HCT116 (cell line): ENCODE results near the gene C1QTNF12. TPM values are rescaled to one million over a fixed set of nuclear protein-coding genes. Genes with fewer than 3 reads are reported as not detected.

ENCODE experiments used
- ATAC-seq: fragments of 200-7000 bp; cut with Tn5 transposase; 2 replicates; pipeline ENCODE4 v1.9.1; 2020; ENCODE audit warnings: mild to moderate bottlenecking, moderate library complexity
- BruUV-seq: library from RNA; stranded (reverse); fragments of 400-500 nt; replicated peaks from 2 replicates; lab custom pipeline; 2021; lab: Mats Ljungman, UMichigan
- CTCF ChIA-PET: fragments of 300-600 bp; sonication (Branson Sonifier 250); formaldehyde crosslinking; loops from one replicate; lab custom pipeline; 2021; ENCODE audit warnings: antibody characterized with exemption; lab: Charles Lee
- POLR2A ChIA-PET: fragments of 300-600, 350-600 bp; sonication (Branson Sonifier 250); formaldehyde crosslinking; loops from one replicate; lab custom pipeline; 2021; ENCODE audit warnings: antibody characterized with exemption; lab: Charles Lee
- RAD21 ChIA-PET, 2 experiments: fragments of 300-600 bp; sonication (Branson Sonifier 250); formaldehyde crosslinking; loops; one replicate each; lab custom pipeline; 2023; ENCODE audit warnings: low total read pairs in 2 of 2; ENCODE audit not compliant: uncharacterized antibody in 2 of 2, unreplicated experiment in 2 of 2, low non-redundant PET in 1 of 2; lab: Charles Lee
- DNase-seq: peaks from one replicate; pipeline ENCODE4 v3.0.0-alpha.2; 2010; ENCODE audit warnings: low read depth, low spot score
- H2AFZ ChIP-seq: fragments of 200-600 bp; shearing (Covaris generic), sonication (generic); 2 replicates; pipeline ENCODE4 v1.6.1; 2017; ENCODE audit warnings: low read depth, mixed run types, mixed read lengths, antibody characterized with exemption, low read length; ENCODE audit not compliant: poor library complexity, severe bottlenecking
- H3K27ac ChIP-seq: 2 replicates; pipeline ENCODE4 v1.5.1; 2012; ENCODE audit warnings: low read depth, low read length
- H3K27me3 ChIP-seq: fragments of 200-600 bp; sonication (generic); 2 replicates; pipeline ENCODE4 v1.6.1; 2016; ENCODE audit warnings: mixed run types, low read length, mixed read lengths; ENCODE audit not compliant: insufficient read depth
- H3K36me3 ChIP-seq, 2 experiments: fragments of 200-500 bp in 1 of 2; fragments of 200-600 bp in 1 of 2; sonication (Bioruptor generic) in 1 of 2; sonication (generic) in 1 of 2; 2 replicates each; pipeline versions ENCODE4 v1.5.1 to v1.6.1; 2014 to 2016; ENCODE audit warnings: low read length in 2 of 2, inconsistent platforms in 1 of 2, mixed read lengths in 1 of 2, mixed run types in 1 of 2; ENCODE audit not compliant: insufficient read depth in 2 of 2, control insufficient read depth in 1 of 2
- H3K4me1 ChIP-seq, 2 experiments: fragments of 200-600 bp in 1 of 2; sonication (generic) in 1 of 2; 2 replicates each; pipeline versions ENCODE4 v1.5.1 to v1.6.1; 2012 to 2017; ENCODE audit warnings: low read length in 2 of 2, inconsistent platforms in 1 of 2, mild to moderate bottlenecking in 1 of 2, mixed read lengths in 1 of 2, mixed run types in 1 of 2, moderate library complexity in 1 of 2; ENCODE audit not compliant: insufficient read depth in 2 of 2, control insufficient read depth in 1 of 2
- H3K4me2 ChIP-seq: fragments of 200-600 bp; sonication (generic); 2 replicates; pipeline ENCODE4 v1.6.1; 2017; ENCODE audit warnings: mixed run types, low read length, mixed read lengths
- H3K4me3 ChIP-seq, 2 experiments: fragments of 200-600 bp in 1 of 2; sonication (generic) in 1 of 2; replicated peaks in 1 of 2; 2 replicates each; pipeline ENCODE4 v1.5.1; 2011 to 2016; ENCODE audit warnings: low read length in 2 of 2, control low read depth in 1 of 2, low read depth in 1 of 2, mild to moderate bottlenecking in 1 of 2, mixed read lengths in 1 of 2, mixed run types in 1 of 2
- H3K79me2 ChIP-seq: fragments of 200-600 bp; sonication (generic); 2 replicates; pipeline ENCODE4 v1.6.1; 2017; ENCODE audit warnings: mild to moderate bottlenecking, mixed run types, low read length, moderate library complexity, mixed read lengths; ENCODE audit not compliant: insufficient read depth
- H3K9ac ChIP-seq: fragments of 200-600 bp; sonication (generic); 2 replicates; pipeline ENCODE4 v1.6.1; 2016; ENCODE audit warnings: low read length, mixed read lengths
- H3K9me2 ChIP-seq: fragments of 200-600 bp; sonication (generic), shearing (Covaris generic); 2 replicates; pipeline ENCODE4 v1.6.1; 2017; ENCODE audit warnings: mixed run types, mild to moderate bottlenecking, moderate library complexity; ENCODE audit not compliant: insufficient read depth
- H3K9me3 ChIP-seq, 2 experiments: fragments of 200-500 bp in 1 of 2; fragments of 200-600 bp in 1 of 2; sonication (Bioruptor generic) in 1 of 2; sonication (generic) in 1 of 2; 2 replicates each; pipeline ENCODE4 v1.6.1; 2014 to 2017; ENCODE audit warnings: low read length in 2 of 2, mixed read lengths in 2 of 2, inconsistent platforms in 1 of 2, low read depth in 1 of 2, mild to moderate bottlenecking in 1 of 2, mixed run types in 1 of 2, moderate library complexity in 1 of 2; ENCODE audit not compliant: control insufficient read depth in 1 of 2, insufficient read depth in 1 of 2
- H4K20me1 ChIP-seq: fragments of 200-600 bp; sonication (generic), shearing (Covaris generic); 2 replicates; pipeline ENCODE4 v1.6.1; 2017; ENCODE audit warnings: mixed run types, mild to moderate bottlenecking, moderate library complexity; ENCODE audit not compliant: insufficient read depth
- CBX3 ChIP-seq: IDR thresholded peaks from 2 replicates; pipeline ENCODE4 v1.6.1; 2012; ENCODE audit warnings: low read depth
- EGR1 ChIP-seq: IDR thresholded peaks from 2 replicates; pipeline ENCODE4 v1.6.1; 2012; ENCODE audit warnings: low read depth
- ELF1 ChIP-seq: IDR thresholded peaks from 2 replicates; pipeline ENCODE4 v1.6.1; 2012; ENCODE audit warnings: low read depth, borderline replicate concordance
- FOSL1 ChIP-seq: IDR thresholded peaks from 2 replicates; pipeline ENCODE4 v1.6.1; 2012; ENCODE audit warnings: low read depth
- SRF ChIP-seq: IDR thresholded peaks from 2 replicates; pipeline ENCODE4 v1.6.1; 2012; ENCODE audit warnings: low read depth
- ZFX ChIP-seq: fragments of 450-650 bp; IDR thresholded peaks from 2 replicates; pipeline ENCODE4 v1.6.1; 2017
- ZNF274 ChIP-seq: fragments of 200-500 bp; sonication (Bioruptor generic); IDR thresholded peaks from 2 replicates; pipeline ENCODE4 v1.6.1; 2014; ENCODE audit warnings: mild to moderate bottlenecking, low read depth, low read length, inconsistent platforms
- intact Hi-C: fragments of 100-400 bp; cut with micrococcal nuclease; formaldehyde crosslinking; loops from 2 replicates; pipeline ENCODE4 v1.10.0; 2022
- total RNA-seq: library from RNA; stranded (reverse); gene quantifications from one replicate; pipeline ENCODE4 v1.2.1, GENCODE V29; 2021; ENCODE audit not compliant: unreplicated experiment
- TF ChIP-seq, protein P1 (sequence below): IDR thresholded peaks from 2 replicates; pipeline ENCODE4 v1.6.1; 2012
- TF ChIP-seq, protein P2 (sequence below), 3 experiments: fragments of 200-600 bp in 1 of 3; sonication (generic) in 1 of 3; IDR thresholded peaks in 2 of 3; conservative IDR thresholded peaks in 1 of 3; 2 replicates each; pipeline ENCODE4 v1.5.1; 2012 to 2017; ENCODE audit warnings: low read depth in 2 of 3, low read length in 2 of 3, antibody characterized with exemption in 1 of 3, borderline replicate concordance in 1 of 3, control low read depth in 1 of 3, mild to moderate bottlenecking in 1 of 3, mixed read lengths in 1 of 3, mixed run types in 1 of 3, moderate library complexity in 1 of 3; ENCODE audit not compliant: insufficient read depth in 1 of 3
- TF ChIP-seq, protein P3 (sequence below): IDR thresholded peaks from 2 replicates; pipeline ENCODE4 v1.6.1; 2012; ENCODE audit warnings: low read depth

C1QTNF12 gene
- total RNA-seq, 1 experiment from 2014 or later = 6.9 TPM

DNA sequence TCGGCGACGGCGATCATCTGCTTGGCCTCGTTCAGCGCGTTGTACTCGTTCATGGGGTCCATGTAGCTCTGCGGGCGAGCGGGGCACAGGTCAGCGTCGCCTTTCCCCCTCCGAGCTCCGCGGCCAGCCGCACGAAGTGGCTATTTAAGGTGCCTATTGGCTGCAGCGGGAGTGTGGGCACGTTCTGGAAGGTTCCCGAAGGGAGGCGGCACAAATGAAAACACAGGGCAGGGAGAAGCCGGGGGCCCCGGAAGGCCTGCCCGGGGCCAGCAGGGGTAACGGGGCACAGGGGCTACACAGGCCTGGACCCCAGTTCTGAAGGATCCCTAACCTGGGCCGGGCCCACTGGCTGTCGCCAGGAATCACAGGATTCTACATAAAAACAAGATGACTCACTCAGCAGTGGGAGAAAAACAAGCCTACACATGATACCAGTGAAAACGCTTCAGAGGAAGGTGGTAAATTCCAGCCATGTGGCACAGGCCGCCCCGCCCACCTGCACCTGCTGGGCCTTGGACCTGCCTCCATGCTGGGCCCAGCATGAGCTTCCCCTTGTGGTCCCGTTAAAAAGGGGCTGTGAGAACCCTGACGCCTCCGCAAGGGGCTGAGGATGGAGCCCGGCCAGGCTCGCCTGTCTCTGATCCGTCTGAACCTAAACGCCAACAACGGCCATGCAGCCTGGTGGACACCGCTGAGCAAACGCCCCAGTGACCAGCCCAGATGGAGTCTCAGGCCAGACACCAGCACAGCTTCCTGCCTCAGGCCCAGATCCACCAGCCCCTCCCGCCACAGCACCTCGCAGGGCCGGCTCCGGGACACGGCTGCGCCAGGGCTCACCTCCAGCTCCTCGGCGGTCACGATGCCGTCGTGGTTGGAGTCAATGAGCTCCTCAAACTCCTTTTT is 28.6 kb downstream of the C1QTNF12 start (continued):
- TF ChIP-seq ELF1 (no peak), ZNF274 (no peak), SRF (no peak), FOSL1 (no peak), EGR1 (no peak)
- TF ChIP-seq, protein P1, sequence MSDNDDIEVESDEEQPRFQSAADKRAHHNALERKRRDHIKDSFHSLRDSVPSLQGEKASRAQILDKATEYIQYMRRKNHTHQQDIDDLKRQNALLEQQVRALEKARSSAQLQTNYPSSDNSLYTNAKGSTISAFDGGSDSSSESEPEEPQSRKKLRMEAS = no peak
- TF ChIP-seq, protein P2, sequence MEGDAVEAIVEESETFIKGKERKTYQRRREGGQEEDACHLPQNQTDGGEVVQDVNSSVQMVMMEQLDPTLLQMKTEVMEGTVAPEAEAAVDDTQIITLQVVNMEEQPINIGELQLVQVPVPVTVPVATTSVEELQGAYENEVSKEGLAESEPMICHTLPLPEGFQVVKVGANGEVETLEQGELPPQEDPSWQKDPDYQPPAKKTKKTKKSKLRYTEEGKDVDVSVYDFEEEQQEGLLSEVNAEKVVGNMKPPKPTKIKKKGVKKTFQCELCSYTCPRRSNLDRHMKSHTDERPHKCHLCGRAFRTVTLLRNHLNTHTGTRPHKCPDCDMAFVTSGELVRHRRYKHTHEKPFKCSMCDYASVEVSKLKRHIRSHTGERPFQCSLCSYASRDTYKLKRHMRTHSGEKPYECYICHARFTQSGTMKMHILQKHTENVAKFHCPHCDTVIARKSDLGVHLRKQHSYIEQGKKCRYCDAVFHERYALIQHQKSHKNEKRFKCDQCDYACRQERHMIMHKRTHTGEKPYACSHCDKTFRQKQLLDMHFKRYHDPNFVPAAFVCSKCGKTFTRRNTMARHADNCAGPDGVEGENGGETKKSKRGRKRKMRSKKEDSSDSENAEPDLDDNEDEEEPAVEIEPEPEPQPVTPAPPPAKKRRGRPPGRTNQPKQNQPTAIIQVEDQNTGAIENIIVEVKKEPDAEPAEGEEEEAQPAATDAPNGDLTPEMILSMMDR (IDR thresholded peaks at IDR 0.05 in 2 of 3, conservative IDR thresholded peaks at IDR 0.05 in 1 of 3; ENCODE audit: borderline replicate concordance in 1 of 3, insufficient read depth in 1 of 3, low read depth in 2 of 3, low read length in 2 of 3) = no peak

DNA sequence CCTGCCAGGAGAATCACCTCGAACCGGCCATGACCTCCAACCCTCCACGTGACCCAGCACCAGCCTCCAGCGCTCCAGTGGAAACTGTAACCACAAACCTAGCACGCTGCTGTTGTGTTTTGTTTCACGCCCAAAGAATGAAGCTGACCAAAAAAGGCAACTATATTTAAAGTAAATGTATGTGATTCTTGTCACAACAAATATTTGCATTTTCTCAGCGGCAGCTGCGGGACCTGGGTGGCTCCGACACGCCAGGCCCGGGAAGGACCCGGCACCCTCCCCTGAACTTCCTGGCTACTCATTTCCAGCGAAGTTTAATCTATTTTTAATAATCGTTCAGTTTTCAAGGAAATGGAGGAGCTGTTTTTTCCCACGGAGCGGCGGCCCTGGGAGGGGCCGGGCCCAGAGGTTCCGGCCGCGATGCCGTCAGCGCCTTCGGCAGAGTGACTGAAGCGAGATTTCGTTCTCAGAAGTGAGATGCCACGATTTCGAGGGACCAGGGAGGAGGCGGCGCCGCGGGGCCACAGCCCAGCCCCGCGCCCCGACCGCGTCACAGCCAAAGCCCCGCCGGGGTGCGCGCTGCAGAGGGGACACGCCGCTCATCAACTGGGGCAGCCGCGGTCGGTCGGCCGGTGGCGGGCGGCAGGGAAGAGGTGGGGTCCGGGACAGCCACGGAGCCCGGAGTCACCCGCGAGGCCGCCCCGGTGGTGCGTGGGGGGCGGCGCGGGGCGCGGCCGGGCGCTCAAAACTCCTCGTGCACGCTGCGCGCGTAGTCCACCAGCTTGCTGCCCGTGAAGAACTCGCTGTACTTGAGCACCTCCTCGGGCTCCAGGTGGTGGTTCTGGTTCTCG is 29.5 kb downstream of the C1QTNF12 start:
- Histone ChIP-seq H3K4me2 (no peak overlapping the region), H3K36me3 (peaks cover 8 to 16% of the 10 kb centered on the region in 2 experiments; a peak in 3 of 4 replicates), H3K27ac (peak overlapping the region; percentile 11; the same call in 1 of the 2 replicates), H2AFZ (no peak overlapping the region), H3K9ac (no peak overlapping the region), H3K27me3 (no peaks in the 10 kb centered on the region), H4K20me1 (no peaks in the 10 kb centered on the region), H3K4me1 (peaks cover 0 to 7% of the 10 kb centered on the region in 2 experiments; a peak in 2 of 4 replicates), H3K79me2 (no peaks in the 10 kb centered on the region), H3K9me2 (no peaks in the 10 kb centered on the region), H3K9me3 (no peaks in the 10 kb centered on the region), H3K4me3 (no peak overlapping the region)
- ChIA-PET POLR2A (no interaction called here), RAD21 (no interaction called here), CTCF (no interaction called here)
- ATAC-seq = no peak
- intact Hi-C loops = no loop called here
- no peak for DNase-seq
- BruUV-seq = no TSS peak
- no peak for TF ChIP-seq ZFX
- TF ChIP-seq CBX3 = no peak
- TF ChIP-seq, protein P2 (IDR thresholded peaks at IDR 0.05 in 2 of 3, conservative IDR thresholded peaks at IDR 0.05 in 1 of 3; ENCODE audit: borderline replicate concordance in 1 of 3, insufficient read depth in 1 of 3, low read depth in 2 of 3, low read length in 2 of 3) = no peak
- TF ChIP-seq, protein P3, sequence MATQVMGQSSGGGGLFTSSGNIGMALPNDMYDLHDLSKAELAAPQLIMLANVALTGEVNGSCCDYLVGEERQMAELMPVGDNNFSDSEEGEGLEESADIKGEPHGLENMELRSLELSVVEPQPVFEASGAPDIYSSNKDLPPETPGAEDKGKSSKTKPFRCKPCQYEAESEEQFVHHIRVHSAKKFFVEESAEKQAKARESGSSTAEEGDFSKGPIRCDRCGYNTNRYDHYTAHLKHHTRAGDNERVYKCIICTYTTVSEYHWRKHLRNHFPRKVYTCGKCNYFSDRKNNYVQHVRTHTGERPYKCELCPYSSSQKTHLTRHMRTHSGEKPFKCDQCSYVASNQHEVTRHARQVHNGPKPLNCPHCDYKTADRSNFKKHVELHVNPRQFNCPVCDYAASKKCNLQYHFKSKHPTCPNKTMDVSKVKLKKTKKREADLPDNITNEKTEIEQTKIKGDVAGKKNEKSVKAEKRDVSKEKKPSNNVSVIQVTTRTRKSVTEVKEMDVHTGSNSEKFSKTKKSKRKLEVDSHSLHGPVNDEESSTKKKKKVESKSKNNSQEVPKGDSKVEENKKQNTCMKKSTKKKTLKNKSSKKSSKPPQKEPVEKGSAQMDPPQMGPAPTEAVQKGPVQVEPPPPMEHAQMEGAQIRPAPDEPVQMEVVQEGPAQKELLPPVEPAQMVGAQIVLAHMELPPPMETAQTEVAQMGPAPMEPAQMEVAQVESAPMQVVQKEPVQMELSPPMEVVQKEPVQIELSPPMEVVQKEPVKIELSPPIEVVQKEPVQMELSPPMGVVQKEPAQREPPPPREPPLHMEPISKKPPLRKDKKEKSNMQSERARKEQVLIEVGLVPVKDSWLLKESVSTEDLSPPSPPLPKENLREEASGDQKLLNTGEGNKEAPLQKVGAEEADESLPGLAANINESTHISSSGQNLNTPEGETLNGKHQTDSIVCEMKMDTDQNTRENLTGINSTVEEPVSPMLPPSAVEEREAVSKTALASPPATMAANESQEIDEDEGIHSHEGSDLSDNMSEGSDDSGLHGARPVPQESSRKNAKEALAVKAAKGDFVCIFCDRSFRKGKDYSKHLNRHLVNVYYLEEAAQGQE = no peak
